Activated CD8-positive, alpha-beta T cell treated with anti-CD3 and anti-CD28 coated beads, Interleukin-2, amount 10 ng/mL, durations not matched to agents 7 days and 5 days (primary cell): ENCODE data around the gene GTF2A1L. TPM values are rescaled to one million over a fixed set of nuclear protein-coding genes. Genes with fewer than 3 reads are reported as not detected.
"Not testable (repeated sequence)": the region's sequence is repeated elsewhere in the genome, so short reads cannot be mapped to it uniquely, and the experiment has no call there.

ENCODE experiments used
- ATAC-seq: fragments of 150-1000 bp; cut with Tn5 transposase; one replicate; pipeline ENCODE4 v1.10.0; 2021; ENCODE audit warnings: moderate library complexity
- CTCF ChIA-PET: fragments of 350-600 bp; sonication (Branson Sonifier 250); formaldehyde crosslinking; loops from one replicate; lab custom pipeline; 2021; ENCODE audit warnings: antibody characterized with exemption; lab: Charles Lee
- POLR2A ChIA-PET: fragments of 350-600 bp; sonication (Branson Sonifier 250); formaldehyde crosslinking; loops from one replicate; lab custom pipeline; 2021; ENCODE audit warnings: antibody characterized with exemption; lab: Charles Lee
- DNase-seq: peaks from one replicate; pipeline ENCODE4 v3.0.0-alpha.2; 2020
- H3K27ac Mint-ChIP-seq: one replicate; pipeline ENCODE4 v1.8.0; 2021; ENCODE audit warnings: mild to moderate bottlenecking, mixed read lengths
- H3K27me3 Mint-ChIP-seq: one replicate; pipeline ENCODE4 v1.8.0; 2021; ENCODE audit warnings: low read depth, mixed read lengths
- H3K36me3 Mint-ChIP-seq: one replicate; pipeline ENCODE4 v1.8.0; 2021; ENCODE audit warnings: low read depth, mixed read lengths
- H3K4me1 Mint-ChIP-seq: one replicate; pipeline ENCODE4 v1.8.0; 2021; ENCODE audit warnings: low read depth, mixed read lengths
- H3K4me3 Mint-ChIP-seq: one replicate; pipeline ENCODE4 v1.8.0; 2021; ENCODE audit warnings: mild to moderate bottlenecking, mixed read lengths
- H3K9me3 Mint-ChIP-seq: one replicate; pipeline ENCODE4 v1.8.0; 2022; ENCODE audit warnings: mixed read lengths; ENCODE audit not compliant: insufficient read depth
- total RNA-seq, 2 experiments: library from RNA; stranded (reverse); gene quantifications; one replicate each; pipeline ENCODE4 v1.2.3, GENCODE V29; 2021

GTF2A1L gene
- total RNA-seq, 2 experiments from 2014 or later: not detected

DNA sequence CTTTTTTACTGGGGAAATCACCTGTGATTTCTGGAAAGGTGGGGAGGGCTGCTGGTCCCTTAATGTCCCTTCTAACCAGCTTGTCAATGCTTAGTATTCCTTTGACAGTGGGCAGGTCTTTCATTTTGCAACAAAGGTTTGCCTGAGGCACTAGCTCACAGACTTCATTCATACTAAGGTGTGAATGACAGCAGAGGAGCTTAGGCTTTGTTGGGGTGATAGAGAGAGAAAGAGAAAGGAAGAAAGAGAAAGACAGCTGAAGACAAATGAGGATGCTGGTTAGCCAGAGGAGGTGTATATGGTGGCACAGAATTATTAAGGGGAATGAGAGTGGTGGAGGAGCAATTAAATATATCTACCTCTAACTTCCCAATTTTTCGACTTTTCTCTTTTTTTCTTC lies 28.9 kb upstream of the GTF2A1L start:
- H3K27me3 Mint-ChIP-seq: peaks cover 3% of the 10 kb centered on the region

DNA sequence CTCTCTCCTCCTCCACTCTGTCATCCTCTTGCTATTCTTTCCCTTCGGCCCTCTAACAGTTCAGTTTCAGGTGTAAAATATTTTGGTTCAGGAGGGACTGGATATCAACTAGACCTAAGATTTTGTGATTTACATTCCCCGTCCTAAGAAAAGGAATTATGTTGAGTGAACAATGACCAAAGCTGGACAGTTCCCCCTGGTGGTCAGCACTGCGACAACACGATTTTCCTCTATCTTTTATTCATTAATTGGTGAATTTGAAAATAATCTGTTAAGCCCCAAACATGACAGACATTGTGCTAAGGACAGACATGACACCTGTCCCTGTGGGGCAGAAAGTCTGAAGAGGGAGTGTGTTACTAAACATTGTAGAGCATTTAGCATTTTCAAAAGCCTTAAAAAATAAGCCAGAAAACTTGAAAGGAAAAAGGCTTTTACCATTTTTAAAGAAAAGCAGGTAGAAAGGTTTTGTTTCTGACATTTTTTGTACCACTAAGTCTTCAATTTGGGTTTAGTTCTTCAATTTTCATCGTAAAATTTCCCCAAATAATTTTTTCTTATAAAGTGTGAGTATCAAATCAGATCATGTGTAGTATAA lies 28.4 kb upstream of the GTF2A1L start:
- ChIA-PET POLR2A (no interaction called here), CTCF (interaction anchor here (1.5 kb wide), 1 partner anchor 131 kb away, joined by 4 read pairs; no protein-coding TSS in a partner anchor)
- DNase-seq (no peak), ATAC-seq (no peak)
- Mint-ChIP-seq H3K4me3 (no peak overlapping the region), H3K27me3 (peaks cover 3% of the 10 kb centered on the region), H3K9me3 (no peaks in the 10 kb centered on the region), H3K4me1 (peaks cover 2% of the 10 kb centered on the region), H3K36me3 (no peaks in the 10 kb centered on the region), H3K27ac (no peak overlapping the region)

More for the DNA sequence above, 28.9 kb upstream of the GTF2A1L start:
- ChIA-PET POLR2A (interaction anchor here (0.6 kb wide), 1 partner anchor 43 kb away, joined by 3 read pairs; no protein-coding TSS in a partner anchor), CTCF (interaction anchor here (1.5 kb wide), 1 partner anchor 131 kb away, joined by 4 read pairs; no protein-coding TSS in a partner anchor)
- Mint-ChIP-seq H3K4me3 (no peak overlapping the region), H3K9me3 (no peaks in the 10 kb centered on the region), H3K36me3 (no peaks in the 10 kb centered on the region), H3K4me1 (peaks cover 2% of the 10 kb centered on the region), H3K27ac (no peak overlapping the region)
- DNase-seq (no peak), ATAC-seq (no peak)

- ATAC-seq (no peak), DNase-seq (no peak)
- ChIA-PET POLR2A (no interaction called here), CTCF (no interaction called here)
- Mint-ChIP-seq H3K9me3 (no peaks in the 10 kb centered on the region), H3K4me1 (peaks cover 2% of the 10 kb centered on the region), H3K36me3 (no peaks in the 10 kb centered on the region), H3K27me3 (peaks cover 3% of the 10 kb centered on the region), H3K27ac (no peak overlapping the region), H3K4me3 (no peak overlapping the region)
Observed at GRCh38 chr2:48590017-48590416, 27.6 kb upstream of the GTF2A1L start.

GRCh38 chr2:48592067-48592466 lies 25.6 kb upstream of the GTF2A1L start:
- H3K36me3 Mint-ChIP-seq: no peaks in the 10 kb centered on the region
- ChIA-PET CTCF (interaction anchor here (1.1 kb wide), 1 partner anchor 8 kb away, joined by 6 read pairs; no protein-coding TSS in a partner anchor), POLR2A (no interaction called here)
- H3K4me1 Mint-ChIP-seq: peaks cover 2% of the 10 kb centered on the region
- H3K27ac Mint-ChIP-seq: no peak overlapping the region
- ATAC-seq (no peak), DNase-seq (no peak)
- H3K27me3 Mint-ChIP-seq: peaks cover 5% of the 10 kb centered on the region
- H3K9me3 Mint-ChIP-seq: no peaks in the 10 kb centered on the region
- no peak overlapping the region for H3K4me3 Mint-ChIP-seq

- POLR2A ChIA-PET, ATAC-seq, H3K36me3 Mint-ChIP-seq: not testable (repeated sequence)
Observed at GRCh38 chr2:48596751-48597150, 20.9 kb upstream of the GTF2A1L start.

DNA sequence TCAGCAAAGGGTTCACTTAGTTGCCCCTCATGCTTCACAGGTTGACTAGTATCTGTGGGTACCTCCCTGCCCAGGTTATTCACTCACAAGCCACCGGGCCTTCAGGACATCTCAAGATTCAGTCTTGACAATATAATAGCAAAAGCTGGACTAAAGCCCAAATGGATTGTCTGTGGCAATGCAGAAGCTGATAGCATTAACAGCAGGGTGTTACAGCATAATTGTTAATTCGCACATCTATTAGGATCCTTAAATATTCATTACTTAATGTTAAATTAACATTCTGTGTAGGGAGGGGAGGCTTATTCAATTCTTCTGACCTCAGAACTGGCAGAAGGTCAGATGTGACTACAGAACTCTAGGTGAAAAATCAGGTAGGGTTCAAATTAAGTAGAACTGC lies 20.2 kb upstream of the GTF2A1L start:
- ChIA-PET CTCF (no interaction called here), POLR2A (no interaction called here)

More at GRCh38 chr2:48596751-48597150, 20.9 kb upstream of the GTF2A1L start:
- H3K9me3 Mint-ChIP-seq, DNase-seq, H3K27ac Mint-ChIP-seq, H3K4me3 Mint-ChIP-seq, CTCF ChIA-PET, H3K27me3 Mint-ChIP-seq, H3K4me1 Mint-ChIP-seq: not testable (repeated sequence)

GRCh38 chr2:48600204-48600813 lies 17.3 kb upstream of the GTF2A1L start:
- CTCF ChIA-PET: interaction anchor here (1.0 to 1.1 kb wide), 3 partner anchors 9 to 178 kb away, joined by 3 to 6 read pairs (median 3); no protein-coding TSS in a partner anchor
- ATAC-seq (no peak), DNase-seq (peak; percentile 27)
- peaks cover 2% of the 10 kb centered on the region for H3K27me3 Mint-ChIP-seq
- POLR2A ChIA-PET: no interaction called here
- no peaks in the 10 kb centered on the region for H3K4me1 Mint-ChIP-seq
- no peak overlapping the region for H3K27ac Mint-ChIP-seq
- no peaks in the 10 kb centered on the region for H3K9me3 Mint-ChIP-seq
- no peaks in the 10 kb centered on the region for H3K36me3 Mint-ChIP-seq
- H3K4me3 Mint-ChIP-seq: no peak overlapping the region

More for the DNA sequence above, 20.2 kb upstream of the GTF2A1L start:
- Mint-ChIP-seq H3K4me1 (no peaks in the 10 kb centered on the region), H3K9me3 (no peaks in the 10 kb centered on the region), H3K27me3 (peaks cover 2% of the 10 kb centered on the region), H3K4me3 (no peak overlapping the region), H3K36me3 (no peaks in the 10 kb centered on the region), H3K27ac (no peak overlapping the region)
- DNase-seq (no peak), ATAC-seq (no peak)

DNA sequence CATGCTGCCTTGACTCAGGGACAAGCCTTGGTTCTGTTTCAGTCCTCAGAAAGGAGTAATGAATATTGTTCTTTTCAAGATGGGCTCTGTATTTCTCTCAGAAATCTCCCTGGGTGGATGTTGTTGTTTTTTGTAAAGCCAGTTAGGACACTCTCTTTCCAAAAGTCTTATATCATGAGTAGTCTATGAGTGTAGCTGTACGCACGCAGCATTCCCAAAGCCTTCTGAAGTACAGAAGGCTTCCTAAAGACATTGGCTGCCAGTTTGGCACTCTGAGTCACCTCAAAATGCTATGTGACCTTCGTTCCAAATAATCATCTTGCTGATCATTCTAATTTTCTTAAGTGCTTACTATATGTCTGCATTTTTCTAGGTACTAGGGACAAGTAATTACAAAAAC lies 16.7 kb upstream of the GTF2A1L start:
- CTCF ChIA-PET: interaction anchor here (1.0 kb wide), 2 partner anchors 15 to 178 kb away, joined by 3 read pairs; no protein-coding TSS in a partner anchor
- Mint-ChIP-seq H3K4me3 (no peak overlapping the region), H3K27ac (no peak overlapping the region), H3K9me3 (no peaks in the 10 kb centered on the region), H3K36me3 (no peaks in the 10 kb centered on the region), H3K27me3 (no peaks in the 10 kb centered on the region), H3K4me1 (no peaks in the 10 kb centered on the region)
- POLR2A ChIA-PET: no interaction called here
- DNase-seq (no peak), ATAC-seq (no peak)

DNA sequence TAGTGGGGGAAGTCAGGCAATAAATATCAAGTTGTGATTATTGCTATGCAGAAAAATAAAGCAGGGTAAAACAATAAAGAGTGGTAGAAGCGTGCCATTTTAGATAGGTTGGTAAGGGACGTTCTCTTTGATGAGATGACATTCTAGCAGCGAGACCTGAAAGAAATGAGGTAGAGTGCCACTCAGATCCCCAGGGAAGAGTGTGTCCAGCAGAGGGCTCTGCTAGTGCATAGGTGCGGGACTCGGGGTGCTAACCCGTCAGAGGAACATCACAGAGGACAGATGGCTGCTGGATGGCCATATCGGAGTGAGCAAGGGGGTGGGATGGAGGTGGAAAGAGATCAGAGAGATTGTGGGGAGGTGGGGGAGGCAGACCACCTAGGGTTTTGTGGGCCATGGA lies 16.3 kb upstream of the GTF2A1L start:
- H3K27me3 Mint-ChIP-seq: no peaks in the 10 kb centered on the region
- H3K4me1 Mint-ChIP-seq: no peaks in the 10 kb centered on the region
- H3K36me3 Mint-ChIP-seq: no peaks in the 10 kb centered on the region
- no peaks in the 10 kb centered on the region for H3K9me3 Mint-ChIP-seq
- H3K4me3 Mint-ChIP-seq: no peak overlapping the region
- DNase-seq (no peak), ATAC-seq (no peak)
- H3K27ac Mint-ChIP-seq: no peak overlapping the region
- ChIA-PET CTCF (no interaction called here), POLR2A (no interaction called here)

GRCh38 chr2:48605482-48606175 lies 12.0 kb upstream of the GTF2A1L start:
- H3K27me3 Mint-ChIP-seq: peaks cover 5% of the 10 kb centered on the region
- H3K9me3 Mint-ChIP-seq: no peaks in the 10 kb centered on the region
- DNase-seq (no peak), ATAC-seq (no peak)
- ChIA-PET CTCF (no interaction called here), POLR2A (no interaction called here)
- H3K4me1 Mint-ChIP-seq: no peaks in the 10 kb centered on the region
- H3K4me3 Mint-ChIP-seq: no peak overlapping the region
- no peaks in the 10 kb centered on the region for H3K36me3 Mint-ChIP-seq
- H3K27ac Mint-ChIP-seq: no peak overlapping the region

DNA sequence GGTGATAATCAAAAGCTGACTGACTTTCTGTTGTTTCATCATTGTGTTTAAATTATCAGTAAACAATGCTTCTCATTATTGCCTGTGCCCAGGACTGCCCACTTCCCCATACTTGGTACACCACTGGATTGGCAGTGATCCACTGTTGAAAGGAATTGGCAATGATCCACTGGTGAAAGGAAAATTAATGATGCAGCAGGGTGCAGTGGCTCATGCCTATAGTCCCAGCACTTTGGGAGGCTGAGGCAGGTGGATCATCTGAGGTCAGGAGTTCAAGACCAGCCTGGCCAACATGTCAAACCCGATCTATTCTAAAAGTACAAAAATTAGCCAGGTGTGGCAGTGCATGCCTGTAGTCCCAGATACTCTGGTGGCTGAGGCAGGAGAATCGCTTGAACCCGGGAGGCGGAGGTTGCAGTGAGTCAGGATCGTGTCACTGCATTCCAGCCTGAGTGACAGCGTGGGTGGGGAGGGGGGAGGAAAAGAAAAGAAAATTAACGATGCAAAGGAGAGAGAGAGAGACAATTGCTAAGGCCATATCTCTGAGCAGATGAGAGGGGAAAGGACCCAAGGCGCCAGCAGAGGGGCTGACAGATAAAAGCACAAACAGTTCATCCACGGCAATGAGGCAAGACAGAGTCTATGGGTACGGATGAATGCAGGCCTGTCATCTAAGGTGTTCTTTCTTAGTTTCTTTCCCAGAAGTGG lies 10.2 kb upstream of the GTF2A1L start:
- no peak for DNase-seq
- no peaks in the 10 kb centered on the region for H3K36me3 Mint-ChIP-seq
- H3K4me3 Mint-ChIP-seq: no peak overlapping the region
- H3K9me3 Mint-ChIP-seq: no peaks in the 10 kb centered on the region
- no peaks in the 10 kb centered on the region for H3K4me1 Mint-ChIP-seq
- CTCF ChIA-PET: no interaction called here
- ATAC-seq: no peak
- POLR2A ChIA-PET: no interaction called here
- peaks cover 9% of the 10 kb centered on the region for H3K27me3 Mint-ChIP-seq
- H3K27ac Mint-ChIP-seq: no peak overlapping the region
